Measurements from ENCODE around the gene C1QTNF9B. TPM values are rescaled to one million over a fixed set of nuclear protein-coding genes. Genes with fewer than 3 reads are reported as not detected.

C1QTNF9B gene
- total and polyA plus RNA-seq, 2 of the 8 experiments (the other 6 are each of a cell fraction or from before 2014, with no cell fraction given) = 0.11 TPM; not detected in 1

- TF ChIP-seq CHD7 (IDR thresholded peaks at IDR 0.05; ENCODE audit: insufficient replicate concordance, low read length) = no peak
- no peak for TF ChIP-seq ATF3 (IDR thresholded peaks at IDR 0.05; ENCODE audit: insufficient read depth, low read depth, low read length)
- no peak for TF ChIP-seq SIX5 (IDR thresholded peaks at IDR 0.05; ENCODE audit: low read depth, low read length)
- no peak for TF ChIP-seq HDAC6 (IDR thresholded peaks at IDR 0.05; ENCODE audit: low read depth, low read length)
- TF ChIP-seq SAP30 (IDR thresholded peaks at IDR 0.05; ENCODE audit: insufficient read depth, insufficient replicate concordance, low read length) = no peak
- TF ChIP-seq BRCA1 (IDR thresholded peaks at IDR 0.05; ENCODE audit: low read depth, low read length) = no peak
- TF ChIP-seq POLR2AphosphoS5 (IDR thresholded peaks at IDR 0.05; ENCODE audit: low read depth, low read length) = no peak
- TF ChIP-seq KDM5A (IDR thresholded peaks at IDR 0.05; ENCODE audit: low read length) = no peak
- no peak for TF ChIP-seq FOSL1 (IDR thresholded peaks at IDR 0.05; ENCODE audit: insufficient read depth, low read depth, low read length)
- no peak for TF ChIP-seq CEBPB (IDR thresholded peaks at IDR 0.05; ENCODE audit: low read depth, low read length)
These were observed 37.2 kb upstream of the C1QTNF9B start (continued) for GRCh38 chr13:23934520-23934919.
